PC-9 (cell line): Measurements from ENCODE around the gene TRMT2A.

Source experiments
- CTCF ChIP-seq: fragments of 200-600 bp; sonication (generic); conservative IDR thresholded peaks from 2 replicates; pipeline ENCODE4 v1.6.1; 2017; ENCODE audit warnings: mixed run types, antibody characterized with exemption, mild to moderate bottlenecking, moderate library complexity
- EZH2 ChIP-seq: fragments of 200-600 bp; sonication (generic); IDR thresholded peaks from 2 replicates; pipeline ENCODE4 v1.8.0; 2017; ENCODE audit warnings: antibody characterized with exemption, low read depth

GRCh38 chr22:20094197-20094807 lies 22.7 kb downstream of the TRMT2A start:
- TF ChIP-seq CTCF (no peak), EZH2 (no peak)
